Activated CD4-positive, alpha-beta T cell treated with anti-CD3 and anti-CD28 coated beads, Interleukin-2, amount 50 U/mL, for 4 hours (primary cell): Measurements from ENCODE around the gene FAM120A.

Experiments
- DNase-seq, 2 experiments: peaks; one replicate each; pipeline ENCODE4 v3.0.0-alpha.2; 2020

The FAM120A gene

DNA sequence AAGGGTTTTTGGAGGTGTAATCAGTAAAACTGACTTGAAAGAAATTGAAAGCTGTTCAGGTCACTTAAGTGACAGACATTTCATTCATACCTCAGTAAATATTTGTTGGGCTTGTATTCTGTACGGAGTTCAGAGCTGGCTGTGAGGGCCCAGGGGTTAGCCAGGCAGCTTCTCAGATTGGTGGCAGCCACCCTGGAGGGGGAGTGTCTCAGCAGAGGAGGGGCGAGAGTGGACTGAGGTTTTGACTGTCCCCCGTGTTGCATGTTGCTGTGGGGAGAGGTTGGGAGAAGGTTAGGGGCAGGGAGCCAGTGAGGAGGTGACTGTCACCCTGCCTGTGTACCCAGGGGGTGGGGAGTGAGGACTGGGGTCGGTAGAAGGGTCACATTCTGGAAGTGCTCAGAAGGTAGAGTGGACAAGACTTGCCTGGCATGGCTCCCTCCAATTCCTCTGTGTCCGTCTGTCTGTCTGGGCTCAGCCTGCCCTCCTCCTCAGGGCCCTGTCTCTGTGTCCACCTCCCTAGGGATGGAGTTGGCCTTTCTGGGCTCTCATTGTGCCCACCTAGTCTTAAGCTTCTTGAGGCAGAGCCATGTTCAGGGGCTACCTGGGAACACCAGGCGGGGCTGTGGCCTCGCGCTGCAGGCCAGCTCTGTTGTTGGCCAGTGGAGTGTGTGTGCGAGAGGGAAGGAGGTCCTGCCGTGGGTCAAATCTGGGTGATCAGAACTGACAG, 129.3 kb downstream of the FAM120A start:
- no peak for DNase-seq

DNA sequence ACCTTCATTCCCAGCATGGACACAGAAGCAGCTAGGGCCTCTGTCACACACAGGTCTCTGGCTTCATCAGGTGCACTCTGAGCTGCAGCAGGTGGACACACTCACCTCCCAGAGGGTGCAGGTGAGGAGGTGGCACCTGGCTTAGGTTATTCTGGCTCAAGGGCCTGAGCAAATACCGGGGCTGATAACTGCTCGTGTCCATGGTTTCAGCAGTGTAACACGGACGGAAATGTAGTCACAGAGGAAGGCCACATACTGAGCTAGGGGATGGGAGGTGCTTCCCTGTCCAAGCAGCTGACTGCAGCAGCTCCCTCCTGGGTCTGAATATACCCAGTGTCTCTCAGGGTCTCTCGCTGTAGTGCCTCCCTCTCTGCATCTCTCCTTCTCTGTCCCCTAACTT, 130.6 kb downstream of the FAM120A start:
- no peak for DNase-seq

DNA sequence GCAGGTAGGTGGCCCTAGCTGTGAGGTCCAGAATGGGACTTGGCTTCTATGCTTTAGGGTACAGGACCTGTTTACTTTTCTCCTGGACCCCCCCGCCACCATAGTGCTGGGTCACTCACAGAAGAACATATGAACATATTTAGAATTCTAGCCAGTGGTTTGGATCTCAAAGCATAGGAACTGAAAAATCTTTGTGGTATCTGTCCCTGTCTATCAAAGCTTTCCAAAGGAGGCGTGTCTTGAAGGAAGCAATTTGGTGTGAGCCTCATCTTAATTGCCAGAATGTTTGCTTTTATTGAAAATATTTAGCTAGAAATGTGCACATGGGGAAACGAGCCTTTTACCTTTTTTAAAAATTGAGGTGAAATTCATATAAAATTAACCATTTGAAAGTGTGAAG, 131.1 kb downstream of the FAM120A start:
- no peak for DNase-seq

DNA sequence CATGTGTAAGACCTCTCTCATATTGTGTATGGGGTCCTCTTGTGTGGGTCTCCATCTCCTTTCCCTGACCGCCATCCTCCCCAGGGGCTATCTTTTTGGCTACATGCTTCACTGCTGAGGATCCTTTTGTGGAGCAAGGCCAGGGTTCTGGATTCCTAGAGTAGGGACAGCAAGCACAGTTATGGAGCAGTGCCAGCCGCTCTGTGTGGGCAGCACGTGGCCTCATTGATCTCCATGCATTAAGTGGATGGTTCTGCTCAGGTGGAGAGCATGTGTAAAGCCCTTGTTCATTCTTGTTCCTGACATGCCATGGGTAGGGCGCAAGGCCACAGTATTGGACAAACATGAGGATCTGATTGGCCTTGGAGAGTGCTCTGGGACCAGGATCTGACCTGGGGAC, 133.8 kb downstream of the FAM120A start:
- no peak for DNase-seq

DNA sequence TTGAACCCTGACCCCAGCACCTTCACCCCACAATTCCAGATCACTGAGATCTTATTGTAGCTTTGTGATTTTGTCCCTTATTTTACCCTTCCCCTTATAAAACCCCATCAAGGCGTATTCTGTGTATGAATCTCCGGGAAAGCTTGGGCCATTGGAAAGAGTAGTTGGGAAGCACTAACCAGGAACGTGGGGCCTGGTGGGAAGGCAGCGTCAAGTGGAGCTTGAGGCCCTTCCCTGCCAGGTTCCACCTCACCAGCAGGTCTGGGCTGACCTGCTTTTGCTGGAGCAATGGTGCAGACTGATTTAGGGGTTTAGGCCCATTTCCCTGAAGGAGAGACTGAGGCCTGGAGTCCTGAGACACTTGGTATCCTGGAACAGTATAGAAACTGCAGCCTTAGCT, 134.2 kb downstream of the FAM120A start:
- no peak for DNase-seq

DNA sequence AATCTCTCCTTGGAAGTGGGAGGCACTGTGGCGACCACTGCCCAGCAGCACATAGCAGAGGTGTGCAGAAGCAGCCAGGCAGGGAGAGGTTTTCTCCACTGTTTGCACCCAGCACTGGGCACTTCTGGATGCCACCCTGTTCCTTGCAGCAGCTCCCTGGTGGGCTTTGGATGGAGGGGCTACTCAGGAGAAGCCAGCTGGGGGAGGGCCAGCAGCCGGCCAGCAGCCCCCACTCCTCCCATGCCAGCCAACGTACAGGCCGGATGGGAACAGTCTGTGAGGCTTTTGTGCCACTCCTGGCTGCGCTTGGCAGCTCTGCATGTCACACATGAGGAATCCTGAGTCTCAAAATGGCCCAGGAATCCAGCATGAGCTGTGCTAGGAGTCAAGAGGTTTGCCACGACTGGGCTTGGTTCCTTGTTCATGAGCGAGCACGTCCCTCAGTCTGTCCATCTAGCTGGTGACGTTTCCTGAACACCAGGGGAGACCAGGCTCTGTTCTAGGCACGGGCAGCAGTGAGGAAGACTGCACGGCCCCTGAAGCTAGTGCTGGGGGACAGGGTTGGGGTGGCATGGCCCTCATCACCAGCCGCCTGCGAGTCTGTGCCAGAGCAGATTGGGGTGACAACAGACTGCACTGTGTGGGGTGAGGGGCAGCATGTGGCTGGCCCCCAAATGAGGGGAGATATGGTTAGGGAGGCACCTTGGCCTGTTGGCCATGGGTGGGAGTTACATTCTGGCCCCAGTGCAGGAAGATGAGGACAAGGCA, 135.0 kb downstream of the FAM120A start:
- no peak for DNase-seq

DNA sequence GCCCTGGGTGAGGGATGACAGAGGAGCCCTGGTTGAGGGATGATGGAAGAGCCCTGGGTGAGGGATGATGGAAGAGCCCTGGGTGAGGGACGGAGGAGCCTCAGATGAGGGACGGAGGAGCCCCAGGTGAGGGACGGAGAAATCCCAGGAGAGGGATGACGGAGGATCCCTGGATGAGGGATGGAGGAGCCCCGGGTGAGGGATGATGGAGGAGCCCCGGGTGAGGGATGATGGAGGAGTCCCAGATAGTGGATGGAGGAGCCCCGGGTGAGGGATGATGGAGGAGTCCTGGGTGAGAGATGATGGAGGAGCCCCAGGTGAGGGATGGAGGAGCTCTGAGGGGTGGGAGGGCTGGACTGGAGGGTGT, 135.8 kb downstream of the FAM120A start:
- no peak for DNase-seq

DNA sequence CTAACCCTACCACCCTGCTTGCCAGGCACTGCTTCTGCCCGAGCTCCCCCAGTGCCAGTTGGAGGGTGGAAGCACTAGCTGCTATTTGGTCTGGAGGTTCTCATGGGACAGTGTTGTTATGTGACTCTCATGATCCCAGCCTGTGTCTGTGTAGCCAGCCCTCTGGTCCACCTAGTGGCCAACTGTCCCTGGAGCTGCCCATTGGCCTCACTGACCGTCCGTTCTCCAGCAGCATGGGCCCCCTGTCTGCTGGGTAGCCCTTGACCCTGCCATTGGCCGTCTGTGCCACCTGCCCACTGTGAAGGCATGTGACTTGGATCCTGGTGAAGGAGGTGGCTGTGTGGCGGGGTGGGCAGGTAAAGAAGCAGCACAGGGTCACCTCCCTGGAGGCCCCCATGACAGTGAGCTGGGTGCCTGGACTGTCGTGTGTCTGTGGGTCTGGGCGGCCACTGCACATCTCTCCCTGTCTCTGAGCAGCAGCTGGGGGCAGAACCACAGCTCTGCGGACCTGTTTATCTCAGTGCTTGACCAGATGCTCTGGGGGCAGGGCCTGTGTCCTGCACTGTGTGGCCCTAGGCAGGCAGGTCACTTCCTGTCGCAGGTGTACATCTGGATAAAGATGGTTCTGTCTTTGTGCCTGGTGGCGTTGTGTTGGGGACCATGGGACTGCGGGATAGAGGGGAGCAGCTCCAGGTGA, 136.3 kb downstream of the FAM120A start:
- no peak for DNase-seq

DNA sequence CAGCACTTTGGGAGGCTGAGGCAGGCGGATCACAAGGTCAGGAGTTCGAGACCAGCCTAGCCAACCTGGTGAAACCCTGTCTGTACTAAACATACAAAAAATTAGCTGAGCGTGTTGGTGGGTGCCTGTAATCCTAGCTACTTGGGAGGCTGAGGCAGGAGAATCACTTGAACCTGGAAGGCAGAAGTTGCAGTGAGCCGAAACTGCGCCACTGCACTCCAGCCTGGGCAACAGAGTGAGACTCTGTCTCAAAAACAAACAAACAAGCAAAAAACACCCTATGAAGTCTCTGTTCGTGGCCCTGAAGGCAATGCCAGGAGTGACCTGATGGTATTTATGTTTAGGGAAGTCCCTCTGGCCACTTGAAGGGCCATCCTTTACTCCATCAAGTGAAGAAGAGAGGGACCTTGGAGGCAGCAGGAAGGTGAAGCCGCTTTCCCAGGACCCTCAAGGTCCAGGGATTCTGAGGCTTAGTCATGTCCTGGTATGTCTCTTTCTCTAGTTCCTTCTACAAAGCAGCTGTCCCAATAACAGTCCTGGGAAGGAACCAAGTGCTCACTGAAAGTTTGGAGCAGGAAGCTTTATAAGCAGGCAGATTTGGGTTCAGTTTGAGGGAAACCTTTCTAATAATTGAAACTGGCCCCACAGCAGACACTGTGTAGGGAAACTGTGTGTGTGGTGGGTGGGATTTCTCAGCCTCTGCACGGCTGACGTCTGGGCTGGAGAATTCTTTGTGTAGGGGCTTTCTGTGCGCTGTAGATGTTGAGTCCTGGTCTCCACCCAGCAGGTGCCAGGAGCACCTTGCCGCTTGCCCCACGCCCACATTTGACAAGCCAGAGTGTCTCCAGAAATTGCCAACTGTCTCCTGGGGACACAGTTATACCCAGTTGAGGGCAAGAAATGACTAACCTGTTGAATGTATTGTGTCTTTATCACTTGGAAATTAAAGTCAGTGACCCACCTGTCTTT, 137.4 kb downstream of the FAM120A start:
- DNase-seq: no peak

DNA sequence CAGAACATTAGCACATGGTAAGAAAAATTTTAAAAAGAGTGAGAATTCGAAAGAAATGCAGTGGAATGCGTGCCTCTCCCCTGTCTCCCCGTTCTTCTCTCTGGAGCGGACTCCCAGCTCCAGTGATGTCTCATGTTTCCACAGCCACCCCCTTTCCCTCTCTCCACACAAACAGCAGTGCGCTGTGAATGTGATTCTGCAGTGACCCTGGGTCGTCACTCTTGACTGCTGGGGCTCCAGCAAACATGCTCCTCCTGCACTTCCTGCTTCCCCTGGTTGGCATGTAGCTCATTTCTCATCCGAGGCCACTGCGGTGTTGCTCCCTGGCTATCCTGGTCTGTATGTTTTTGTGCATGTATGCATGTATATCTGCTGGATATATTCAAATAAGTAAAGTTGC, 138.2 kb downstream of the FAM120A start:
- no peak for DNase-seq

DNA sequence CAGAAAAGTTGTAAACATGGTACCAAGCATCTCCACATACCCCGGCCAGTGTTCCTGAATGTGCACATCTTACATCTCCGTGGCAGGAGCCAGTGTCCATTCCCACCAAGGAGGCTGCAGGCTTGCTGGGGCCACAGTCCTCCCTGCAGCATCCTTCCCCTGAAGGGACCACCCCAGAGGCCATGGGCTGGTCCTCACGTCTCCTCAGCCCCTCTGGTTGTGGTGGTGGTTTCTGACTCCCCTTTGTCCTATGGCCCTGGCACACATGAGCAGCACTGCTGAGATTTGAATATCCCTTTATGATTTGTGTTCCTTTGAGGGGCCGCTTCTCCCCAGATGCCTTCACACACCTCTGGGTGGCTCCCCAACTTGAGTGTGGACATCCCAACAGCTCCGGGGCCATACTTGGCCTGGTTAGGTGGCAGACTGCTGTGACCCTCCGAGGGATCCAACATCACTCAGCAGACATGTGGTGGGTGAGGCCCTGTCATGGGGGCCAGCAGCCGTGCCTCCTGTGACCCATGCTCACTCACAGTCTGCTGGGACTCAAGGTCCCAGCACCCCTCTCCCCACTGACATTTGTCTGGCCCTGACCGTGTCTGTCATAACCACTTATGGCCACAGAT, 139.2 kb downstream of the FAM120A start:
- no peak for DNase-seq

DNA sequence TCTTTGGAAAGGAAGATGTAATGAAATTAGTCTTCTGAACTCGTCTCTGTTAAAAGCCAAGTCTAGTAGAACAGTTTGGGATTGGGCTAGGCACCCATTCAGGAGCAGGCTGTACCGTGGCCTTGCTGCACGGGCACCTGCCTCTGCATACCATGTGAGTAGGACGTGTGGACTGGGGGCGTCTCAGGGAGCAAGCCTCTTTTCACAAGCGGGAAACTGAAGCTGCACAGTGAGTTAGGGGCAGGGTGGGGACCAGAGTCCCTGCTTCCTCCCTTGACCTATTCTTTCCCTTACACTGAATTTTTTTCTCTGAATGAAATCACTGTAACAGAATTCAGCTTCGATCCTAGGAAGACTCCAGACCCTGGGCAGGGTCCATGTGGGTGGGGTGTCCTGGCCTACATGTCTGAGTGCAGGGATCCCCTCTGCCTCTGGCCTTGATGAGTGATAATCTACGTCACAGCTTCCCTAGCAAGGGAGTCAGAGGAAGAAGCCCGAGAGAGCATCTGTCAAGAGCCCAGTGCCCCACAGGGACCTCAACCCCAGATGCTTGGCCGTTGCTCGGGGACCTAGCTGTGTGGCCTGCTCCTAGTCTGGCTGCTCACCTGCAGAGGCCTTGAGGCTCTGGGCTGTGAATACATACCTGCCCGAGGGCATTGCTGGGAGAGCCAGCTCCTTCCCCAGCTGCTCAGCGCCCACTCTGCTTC, 140.0 kb downstream of the FAM120A start:
- no peak for DNase-seq

DNA sequence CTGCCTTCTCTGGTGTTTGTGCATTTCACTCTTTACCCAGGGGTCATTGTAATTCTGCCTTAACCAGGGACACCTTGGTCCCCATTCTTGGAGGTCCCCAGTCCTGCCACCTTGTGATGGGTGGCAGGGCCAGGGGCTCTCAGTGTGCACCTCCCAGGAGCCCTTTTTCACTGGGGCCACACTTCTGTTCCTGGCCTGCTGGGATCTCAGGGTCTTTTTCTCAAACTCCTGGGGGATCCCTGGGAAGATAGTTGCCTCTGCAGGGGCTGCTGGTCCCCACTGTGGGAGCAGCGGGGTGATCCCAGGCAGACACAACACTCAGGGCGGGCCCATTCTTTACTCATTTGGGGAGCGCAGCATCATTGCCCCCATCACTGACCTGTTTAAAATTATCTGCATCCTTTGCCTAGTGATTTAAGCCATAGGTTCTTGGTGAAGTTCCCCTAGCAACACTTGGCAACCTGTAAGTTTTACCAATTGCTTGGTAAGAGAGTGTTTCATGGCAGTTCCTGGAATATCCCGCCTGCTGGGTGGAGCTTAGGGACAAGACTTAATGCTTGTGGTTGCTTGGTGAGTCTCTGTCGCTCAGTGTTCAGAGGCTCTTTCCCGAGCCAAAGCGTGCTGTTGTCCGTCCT, 140.6 kb downstream of the FAM120A start:
- no peak for DNase-seq

DNA sequence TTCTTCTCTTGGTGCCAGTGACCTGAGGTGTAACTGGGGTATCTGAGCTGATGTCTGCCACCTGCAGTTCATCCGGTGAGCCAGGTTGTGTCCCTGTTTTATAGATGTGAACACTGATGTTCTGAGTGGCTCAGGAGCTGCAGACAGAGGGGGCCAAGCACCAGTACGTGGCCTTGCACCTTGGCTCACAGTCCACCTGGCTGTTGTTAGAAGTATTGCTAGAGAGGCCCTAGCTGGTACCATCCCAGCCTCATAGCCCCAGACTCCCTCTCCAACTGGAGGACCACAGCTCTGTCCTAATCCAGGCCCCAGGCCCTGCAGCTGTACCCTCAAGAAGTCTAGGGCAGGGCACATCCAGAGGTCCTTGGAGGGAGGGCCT, 141.1 kb downstream of the FAM120A start:
- DNase-seq: no peak

DNA sequence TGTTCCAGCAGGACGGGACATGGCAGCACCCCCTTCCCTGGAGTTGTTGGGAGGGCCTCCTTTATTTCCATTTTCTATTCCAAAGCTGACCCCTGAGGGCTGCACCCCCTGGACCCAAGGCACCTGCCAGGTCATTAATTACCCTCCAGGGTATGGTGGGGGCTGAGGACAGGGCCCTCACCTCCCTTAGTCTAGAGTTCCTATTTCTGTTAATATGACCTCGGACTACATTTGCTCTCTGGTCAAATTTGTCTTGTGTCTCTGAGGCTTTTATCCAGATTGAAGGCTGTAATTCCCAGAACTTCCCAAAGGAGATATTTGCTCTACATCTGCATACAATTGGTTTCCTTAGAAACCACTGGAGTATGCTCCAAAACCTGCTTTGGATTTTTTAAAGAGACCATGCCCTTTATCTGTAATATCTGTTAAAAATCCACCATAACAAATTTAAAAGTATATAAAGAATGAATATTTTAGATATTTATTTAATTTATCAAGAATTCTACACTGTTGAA, 141.7 kb downstream of the FAM120A start:
- no peak for DNase-seq

DNA sequence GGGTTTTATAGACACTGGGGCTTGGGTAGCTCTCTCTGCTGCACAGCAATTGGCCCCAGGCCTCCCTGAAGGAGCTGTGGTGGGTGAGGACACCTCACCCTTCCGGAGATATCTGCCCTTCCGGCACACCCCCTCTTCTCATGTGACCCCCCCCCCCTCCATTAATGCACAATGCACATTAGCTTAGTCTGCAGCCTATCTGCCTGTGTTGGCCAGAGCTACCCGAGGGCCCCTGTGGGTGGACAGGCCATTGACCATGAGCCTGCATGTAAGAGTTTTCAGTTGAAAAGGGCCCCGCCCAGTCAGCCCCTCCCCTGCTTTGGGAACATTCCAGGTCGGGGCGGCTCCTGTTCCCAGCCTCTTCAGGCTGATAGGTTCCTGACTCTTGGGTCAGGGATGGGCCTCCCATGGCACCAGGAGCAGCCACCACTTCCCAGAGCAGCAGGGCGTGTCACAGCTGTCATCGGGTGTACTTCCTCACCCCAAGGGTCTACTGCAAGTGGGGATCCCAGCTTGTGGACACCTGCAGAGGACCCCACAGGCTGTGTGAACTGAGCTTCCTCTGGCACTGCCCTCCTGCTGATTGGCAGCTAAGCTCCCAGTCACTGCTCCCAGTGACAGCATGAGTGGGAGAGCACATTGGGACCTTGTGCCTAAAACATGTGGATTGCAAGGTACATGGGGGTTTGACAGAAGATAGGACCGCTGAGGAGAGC, 142.7 kb downstream of the FAM120A start:
- no peak for DNase-seq

DNA sequence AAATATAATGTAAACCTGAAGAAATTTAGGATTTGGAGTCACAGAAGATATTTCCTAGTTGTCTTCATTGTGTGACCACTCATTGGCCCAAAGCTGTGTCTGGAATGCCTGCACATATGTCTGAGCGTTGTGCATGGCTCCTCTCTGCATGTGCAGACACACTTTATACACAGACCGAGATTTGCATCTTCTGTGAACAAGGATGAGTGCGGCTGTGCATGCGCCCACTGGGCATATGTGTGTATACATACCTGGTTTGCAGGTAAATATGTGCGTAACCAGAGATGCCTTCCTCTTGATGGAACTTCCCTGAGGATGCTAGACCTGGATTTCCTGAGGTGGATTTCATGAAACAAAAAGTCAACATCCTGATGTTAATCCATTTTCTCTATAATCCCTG, 144.0 kb downstream of the FAM120A start:
- no peak for DNase-seq

DNA sequence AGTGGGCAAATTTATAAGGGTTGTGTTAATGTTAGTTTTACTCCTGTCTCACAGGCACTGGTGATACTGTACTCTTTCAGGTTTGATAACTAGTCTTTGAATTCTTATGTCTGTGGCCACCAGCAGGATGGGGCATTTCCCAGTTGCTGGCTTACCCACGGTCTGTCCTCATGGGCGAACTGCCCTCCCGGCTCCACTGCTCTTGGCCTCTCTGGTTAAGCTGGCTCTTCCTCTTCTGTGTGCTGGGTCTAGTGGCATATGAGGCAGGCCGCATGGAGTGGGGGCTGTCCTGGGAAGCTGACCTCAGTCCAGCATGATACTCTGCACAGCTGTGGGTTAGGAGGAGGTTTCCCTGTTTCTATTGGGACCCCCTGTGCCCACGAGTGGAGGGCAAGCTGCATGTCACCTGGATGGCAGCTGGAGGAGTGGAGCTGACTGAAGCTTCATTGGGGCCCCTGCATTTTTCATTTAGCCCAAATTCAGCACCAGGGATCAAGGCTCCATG, 144.4 kb downstream of the FAM120A start:
- no peak for DNase-seq

DNA sequence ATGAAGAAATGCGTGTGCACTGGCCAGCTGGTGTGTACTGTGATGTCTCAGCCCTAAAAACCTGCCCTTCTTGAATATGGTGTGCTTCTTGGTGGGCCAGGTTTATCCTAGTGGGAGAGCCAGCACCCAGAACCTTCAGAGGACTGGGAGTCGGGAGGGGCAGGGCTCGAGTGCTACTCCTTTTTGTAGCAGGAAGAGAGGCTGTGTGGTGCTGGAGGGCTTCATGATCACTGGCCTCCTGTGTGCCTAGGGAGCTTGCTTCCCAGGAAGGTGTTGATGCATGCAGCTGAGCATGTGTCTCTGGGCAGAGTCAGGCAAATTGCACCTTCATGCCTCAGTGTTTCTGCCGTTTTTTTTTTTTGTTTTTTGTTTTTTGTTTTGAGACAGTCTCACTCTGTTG, 144.9 kb downstream of the FAM120A start:
- DNase-seq: no peak

DNA sequence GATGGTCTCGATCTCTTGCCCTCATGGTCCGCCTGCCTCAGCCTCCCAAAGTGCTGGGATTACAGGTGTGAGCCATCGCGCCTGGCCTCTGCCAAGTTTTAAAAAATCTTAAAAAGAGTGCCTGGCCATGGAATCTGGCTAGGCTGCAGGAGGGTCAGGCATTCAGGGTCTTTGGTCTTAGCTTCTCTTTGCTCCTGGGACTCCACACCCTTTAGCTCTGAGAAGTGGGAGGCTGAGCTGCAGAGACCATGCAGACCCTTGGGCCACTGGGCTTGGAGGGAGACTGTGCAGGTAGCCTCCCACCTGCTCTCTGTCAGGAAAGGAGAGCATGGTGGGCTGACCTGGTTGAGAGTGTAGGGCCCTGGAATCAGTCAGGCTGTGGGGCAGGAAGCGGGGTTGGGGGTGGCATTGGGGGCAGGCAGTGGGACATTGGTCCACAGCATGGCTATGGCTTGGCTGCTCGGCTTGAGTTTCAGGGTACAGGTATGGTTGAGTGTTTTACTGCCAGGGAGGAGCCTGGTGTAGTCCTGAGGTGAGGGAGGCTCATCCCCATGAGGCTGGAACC, 145.7 kb downstream of the FAM120A start:
- DNase-seq: no peak
